ENCODE measurements around the gene TMC3. TPM values are rescaled to one million over a fixed set of nuclear protein-coding genes. Genes with fewer than 3 reads are reported as not detected.

TMC3 gene
- polyA plus RNA-seq, 1 of the 3 experiments (the other 2 are of a cell fraction) = not detected

Other genes with a start within 250 kb of the TMC3 start
- 0.03 TPM in 1 of 2 replicates, not detected in the other for gene CFAP161, start 239.9 kb downstream of the TMC3 start, polyA plus RNA-seq (2012; rRNA removed)
- 0.10 TPM in 1 of 2 replicates, not detected in the other for gene IL16, start 177.3 kb downstream of the TMC3 start, polyA plus RNA-seq (2012; rRNA removed)
- gene STARD5, start 50.1 kb downstream of the TMC3 start, polyA plus RNA-seq (2012; rRNA removed) = 1.6 and 3.2 TPM in 2 replicates